ENCODE measurements around the gene KLK10.

KLK10 gene

GRCh38 chr19:50982186-50982585, 37.3 kb downstream of the KLK10 start:
- no peaks in the 10 kb centered on the region for H3F3A ChIP-seq (ENCODE audit: insufficient read depth, low read length)
- H3K9me3 ChIP-seq (ENCODE audit: low read length): no peaks in the 10 kb centered on the region
- no peaks in the 10 kb centered on the region for H3K79me2 ChIP-seq (ENCODE audit: insufficient read depth, low read length)
- H3K27ac ChIP-seq (ENCODE audit: low read depth, low read length, poor library complexity, severe bottlenecking): no peak overlapping the region
- no peak overlapping the region for H2AFZ ChIP-seq (ENCODE audit: low read length)
- no peaks in the 10 kb centered on the region for H3K9me2 ChIP-seq (ENCODE audit: low read depth, low read length)
- no peaks in the 10 kb centered on the region for H4K20me1 ChIP-seq (ENCODE audit: insufficient read depth, low read length)
- H3K4me3 ChIP-seq (ENCODE audit: low read depth, low read length, poor library complexity, severe bottlenecking): no peak overlapping the region
- no peaks in the 10 kb centered on the region for H3K27me3 ChIP-seq (ENCODE audit: insufficient read depth, low read length)
- no peaks in the 10 kb centered on the region for H3K4me1 ChIP-seq (ENCODE audit: insufficient read depth, low read length, severe bottlenecking)
- H3K4me2 ChIP-seq (ENCODE audit: low read length): no peak overlapping the region
- TF ChIP-seq EZH2 (IDR thresholded peaks at IDR 0.05; ENCODE audit: borderline replicate concordance, low read length): no peak
- TF ChIP-seq, protein P1, sequence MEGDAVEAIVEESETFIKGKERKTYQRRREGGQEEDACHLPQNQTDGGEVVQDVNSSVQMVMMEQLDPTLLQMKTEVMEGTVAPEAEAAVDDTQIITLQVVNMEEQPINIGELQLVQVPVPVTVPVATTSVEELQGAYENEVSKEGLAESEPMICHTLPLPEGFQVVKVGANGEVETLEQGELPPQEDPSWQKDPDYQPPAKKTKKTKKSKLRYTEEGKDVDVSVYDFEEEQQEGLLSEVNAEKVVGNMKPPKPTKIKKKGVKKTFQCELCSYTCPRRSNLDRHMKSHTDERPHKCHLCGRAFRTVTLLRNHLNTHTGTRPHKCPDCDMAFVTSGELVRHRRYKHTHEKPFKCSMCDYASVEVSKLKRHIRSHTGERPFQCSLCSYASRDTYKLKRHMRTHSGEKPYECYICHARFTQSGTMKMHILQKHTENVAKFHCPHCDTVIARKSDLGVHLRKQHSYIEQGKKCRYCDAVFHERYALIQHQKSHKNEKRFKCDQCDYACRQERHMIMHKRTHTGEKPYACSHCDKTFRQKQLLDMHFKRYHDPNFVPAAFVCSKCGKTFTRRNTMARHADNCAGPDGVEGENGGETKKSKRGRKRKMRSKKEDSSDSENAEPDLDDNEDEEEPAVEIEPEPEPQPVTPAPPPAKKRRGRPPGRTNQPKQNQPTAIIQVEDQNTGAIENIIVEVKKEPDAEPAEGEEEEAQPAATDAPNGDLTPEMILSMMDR (IDR thresholded peaks at IDR 0.05; ENCODE audit: low read length): no peak
- no peak overlapping the region for H3K9ac ChIP-seq (ENCODE audit: low read length)
- no peaks in the 10 kb centered on the region for H3K36me3 ChIP-seq (ENCODE audit: insufficient read depth, low read length)

- Histone ChIP-seq H3K36me3 (ENCODE audit: insufficient read depth, low read length) (no peaks in the 10 kb centered on the region), H3K79me2 (ENCODE audit: insufficient read depth, low read length) (no peaks in the 10 kb centered on the region), H3K9ac (ENCODE audit: low read length) (no peak overlapping the region), H4K20me1 (ENCODE audit: insufficient read depth, low read length) (no peaks in the 10 kb centered on the region), H3K4me1 (ENCODE audit: insufficient read depth, low read length, severe bottlenecking) (no peaks in the 10 kb centered on the region), H2AFZ (ENCODE audit: low read length) (no peak overlapping the region), H3K4me3 (ENCODE audit: low read depth, low read length, poor library complexity, severe bottlenecking) (no peak overlapping the region), H3F3A (ENCODE audit: insufficient read depth, low read length) (no peaks in the 10 kb centered on the region), H3K27ac (ENCODE audit: low read depth, low read length, poor library complexity, severe bottlenecking) (no peak overlapping the region), H3K9me3 (ENCODE audit: low read length) (no peaks in the 10 kb centered on the region), H3K4me2 (ENCODE audit: low read length) (no peak overlapping the region), H3K9me2 (ENCODE audit: low read depth, low read length) (no peaks in the 10 kb centered on the region), H3K27me3 (ENCODE audit: insufficient read depth, low read length) (no peaks in the 10 kb centered on the region)
- TF ChIP-seq, protein P1 (IDR thresholded peaks at IDR 0.05; ENCODE audit: low read length): no peak
- TF ChIP-seq EZH2 (IDR thresholded peaks at IDR 0.05; ENCODE audit: borderline replicate concordance, low read length): no peak
These were observed 37.8 kb downstream of the KLK10 start for GRCh38 chr19:50981587-50982146.

GRCh38 chr19:50980208-50980607, 39.3 kb downstream of the KLK10 start:
- no peaks in the 10 kb centered on the region for H3K36me3 ChIP-seq (ENCODE audit: insufficient read depth, low read length)
- H2AFZ ChIP-seq (ENCODE audit: low read length): no peak overlapping the region
- no peaks in the 10 kb centered on the region for H3K9me3 ChIP-seq (ENCODE audit: low read length)
- H3K9me2 ChIP-seq (ENCODE audit: low read depth, low read length): no peaks in the 10 kb centered on the region
- H3F3A ChIP-seq (ENCODE audit: insufficient read depth, low read length): no peaks in the 10 kb centered on the region
- H3K27ac ChIP-seq (ENCODE audit: low read depth, low read length, poor library complexity, severe bottlenecking): no peak overlapping the region
- H3K4me3 ChIP-seq (ENCODE audit: low read depth, low read length, poor library complexity, severe bottlenecking): no peak overlapping the region
- H3K27me3 ChIP-seq (ENCODE audit: insufficient read depth, low read length): no peaks in the 10 kb centered on the region
- H3K79me2 ChIP-seq (ENCODE audit: insufficient read depth, low read length): no peaks in the 10 kb centered on the region
- no peak overlapping the region for H3K9ac ChIP-seq (ENCODE audit: low read length)
- no peaks in the 10 kb centered on the region for H4K20me1 ChIP-seq (ENCODE audit: insufficient read depth, low read length)
- no peaks in the 10 kb centered on the region for H3K4me1 ChIP-seq (ENCODE audit: insufficient read depth, low read length, severe bottlenecking)
- TF ChIP-seq, protein P1 (IDR thresholded peaks at IDR 0.05; ENCODE audit: low read length): no peak
- no peak for TF ChIP-seq EZH2 (IDR thresholded peaks at IDR 0.05; ENCODE audit: borderline replicate concordance, low read length)
- no peak overlapping the region for H3K4me2 ChIP-seq (ENCODE audit: low read length)
